HG03060 (cell line): ENCODE measurements around the gene BAZ2B.

Experiments used
- ATAC-seq: cut with Tn5 transposase; IDR thresholded peaks from one replicate; pipeline ENCODE4 v1.9.1; 2021; ENCODE audit warnings: low read depth, moderate number of reproducible peaks; ENCODE audit not compliant: unreplicated experiment

The BAZ2B gene

DNA sequence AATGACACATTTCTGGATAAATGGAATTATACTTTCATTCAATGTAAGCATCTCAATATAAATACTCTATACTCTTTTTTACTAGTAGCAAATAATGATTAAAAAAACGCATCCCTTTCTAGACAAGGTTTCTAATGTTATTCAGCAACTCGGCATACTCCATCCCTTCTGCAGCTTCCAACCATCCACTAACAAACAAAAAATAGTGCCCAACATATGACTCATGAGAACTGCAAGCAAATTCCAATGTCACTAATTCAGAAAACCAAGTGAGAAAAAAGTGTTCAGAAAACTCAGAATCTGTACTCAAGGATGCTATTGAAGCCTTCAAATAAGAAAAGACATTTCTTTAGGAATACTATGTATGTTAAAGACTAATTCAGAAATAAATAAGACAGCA, 140.0 kb downstream of the BAZ2B start:
- no peak for ATAC-seq

DNA sequence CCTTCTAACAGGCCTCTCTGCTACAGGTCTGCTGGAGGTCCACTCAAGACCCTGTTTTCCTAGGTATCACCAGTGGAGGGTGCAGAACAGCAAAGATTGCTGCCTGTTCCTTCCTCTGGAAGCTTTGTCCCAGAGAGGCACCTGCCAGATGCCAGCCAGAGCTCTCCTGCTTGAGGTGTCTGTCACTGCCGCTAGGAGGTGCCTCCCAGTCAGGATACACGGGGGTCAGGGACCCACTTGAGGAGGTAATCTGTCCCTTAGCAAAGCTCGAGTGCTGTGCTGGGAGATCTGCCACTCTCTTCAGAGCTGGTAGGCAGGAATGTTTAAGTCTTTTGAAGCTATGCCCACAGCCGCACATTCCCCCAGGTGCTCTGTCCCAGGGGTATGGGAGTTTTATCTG, 140.6 kb downstream of the BAZ2B start:
- ATAC-seq: no peak

DNA sequence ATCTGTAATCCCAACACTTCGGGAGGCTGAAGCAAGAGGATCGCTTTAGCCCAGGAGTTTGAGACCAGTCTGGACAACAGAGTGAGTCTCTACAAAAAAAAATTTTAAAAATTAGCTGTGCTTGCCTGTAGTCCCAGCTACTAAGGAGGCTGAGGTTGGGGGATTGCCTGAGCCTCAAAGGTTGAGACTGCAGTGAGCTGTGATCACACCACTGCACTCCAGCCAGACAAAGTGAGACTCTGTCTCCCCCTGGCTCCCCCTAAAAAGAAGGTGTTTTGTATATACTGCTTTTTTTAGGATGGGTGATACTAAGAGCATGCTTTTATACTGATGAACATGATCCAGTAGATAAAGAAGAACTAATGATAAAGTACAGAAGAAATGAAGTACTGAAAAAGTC, 145.0 kb downstream of the BAZ2B start:
- no peak for ATAC-seq

GRCh38 chr2:159468257-159468656, 148.1 kb downstream of the BAZ2B start:
- no peak for ATAC-seq

DNA sequence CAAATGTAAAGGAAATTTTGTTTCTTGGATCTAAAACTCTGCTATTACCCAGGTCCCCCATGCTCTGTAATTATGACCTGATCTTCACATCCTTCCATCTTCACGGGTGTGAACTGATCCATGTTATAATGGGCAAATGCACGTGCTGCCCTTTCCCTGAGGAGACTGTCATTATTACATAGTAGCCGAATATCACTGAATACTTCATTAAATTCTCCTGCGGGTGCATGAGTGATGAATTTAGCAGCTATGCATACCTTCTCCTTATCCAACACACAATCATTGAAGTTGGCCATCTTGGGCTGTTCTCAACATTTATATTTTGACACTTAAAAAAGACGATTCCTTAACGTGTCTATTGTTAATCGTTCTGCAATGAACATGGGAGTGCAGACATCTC, 153.4 kb downstream of the BAZ2B start:
- ATAC-seq: no peak

- no peak for ATAC-seq
These were observed 154.1 kb downstream of the BAZ2B start for GRCh38 chr2:159462201-159462785.

GRCh38 chr2:159461076-159461475, 155.3 kb downstream of the BAZ2B start:
- no peak for ATAC-seq

DNA sequence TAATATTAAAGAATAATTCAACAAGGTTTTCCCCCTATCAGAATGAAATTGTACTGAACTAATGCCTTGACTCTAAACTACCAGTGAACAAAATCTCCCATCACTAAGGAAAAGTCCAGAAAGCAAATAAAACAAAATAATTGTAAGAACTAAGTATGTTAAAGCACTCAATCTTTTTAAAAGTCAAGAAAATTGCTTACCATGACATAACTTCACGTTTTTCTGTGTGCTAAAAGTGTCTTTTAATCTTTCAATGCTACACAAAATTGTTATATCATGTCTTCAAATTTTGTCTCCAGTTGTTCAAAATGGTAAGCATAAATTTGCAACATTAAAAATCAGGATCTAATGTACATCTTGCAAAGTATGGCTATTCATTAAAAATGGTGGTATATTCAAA, 156.1 kb downstream of the BAZ2B start:
- ATAC-seq: no peak

DNA sequence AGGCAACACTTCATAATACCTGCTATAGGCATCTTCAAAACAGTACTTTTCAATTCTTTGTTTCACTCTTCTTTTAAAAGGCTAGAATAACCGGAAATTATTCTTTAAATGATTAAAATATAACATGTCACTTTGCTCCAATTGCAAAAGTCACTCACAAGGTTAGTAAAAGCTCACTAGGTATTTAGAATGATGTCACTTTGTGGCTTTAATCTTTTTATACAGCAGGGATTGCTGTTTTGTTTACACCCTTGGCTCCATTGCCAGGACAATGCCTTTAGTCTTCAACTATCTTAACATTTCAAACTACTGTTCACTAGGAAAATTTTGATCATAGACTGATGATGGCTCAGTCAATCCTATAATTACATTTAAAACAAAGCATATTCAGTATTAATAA, 157.1 kb downstream of the BAZ2B start:
- ATAC-seq: no peak

DNA sequence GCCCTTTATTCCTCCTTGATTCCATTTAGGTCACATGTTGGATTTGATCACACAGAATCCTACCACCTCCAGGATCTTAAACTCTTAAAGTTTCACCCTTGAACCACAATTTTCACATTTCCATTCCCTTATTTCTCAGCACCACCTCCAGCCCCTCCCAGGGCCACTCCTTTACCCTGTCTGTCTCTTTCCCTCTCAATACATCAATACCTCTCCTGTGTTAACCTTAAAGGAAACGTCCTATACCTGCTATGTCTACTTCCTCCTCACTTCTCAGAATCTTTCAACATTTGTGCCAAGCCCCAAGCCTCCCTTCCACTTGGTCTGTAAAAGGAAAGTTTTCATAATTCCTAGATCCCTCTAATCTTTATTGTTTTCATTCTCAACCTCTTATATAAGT, 158.8 kb downstream of the BAZ2B start:
- no peak for ATAC-seq

DNA sequence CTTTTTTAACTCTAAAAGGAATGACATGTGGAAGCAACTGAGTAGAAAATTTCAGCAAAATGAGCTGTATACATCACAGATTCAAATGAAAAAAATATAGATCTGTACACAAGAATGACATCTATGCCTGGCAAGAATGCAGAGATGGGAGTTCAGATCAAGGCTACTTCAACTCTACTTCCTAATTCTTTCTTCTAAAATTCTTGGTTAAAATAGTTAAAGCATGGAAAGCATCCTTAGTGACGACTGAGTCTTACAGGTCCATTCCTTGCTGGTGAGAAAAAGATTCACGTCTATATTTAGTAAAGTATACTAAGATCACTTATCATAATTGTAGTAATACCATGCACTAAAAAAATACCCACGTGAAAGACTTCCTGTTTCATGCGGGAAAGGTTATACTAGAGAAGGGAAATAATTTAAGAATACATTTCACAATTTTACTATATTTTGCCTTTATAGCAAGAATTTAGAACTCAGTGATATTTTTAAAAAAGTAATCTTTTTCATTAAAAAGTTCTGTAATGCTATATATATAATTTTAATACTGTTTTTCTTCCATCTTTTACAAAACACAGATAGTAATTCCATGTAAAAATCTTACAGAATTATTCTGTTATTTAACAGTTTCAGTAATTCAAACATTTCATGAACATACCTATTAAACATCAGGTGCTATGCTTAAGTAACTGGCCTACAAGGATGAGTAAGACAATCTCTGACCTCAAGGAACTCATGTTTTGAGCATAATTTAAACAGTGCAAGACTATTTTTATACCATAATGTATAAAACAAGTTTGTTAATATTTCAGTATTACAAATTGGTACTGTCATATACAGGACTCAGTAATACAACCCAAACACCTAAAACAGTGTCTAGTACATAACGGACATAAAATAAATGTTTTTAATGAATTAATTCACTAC, 159.6 kb downstream of the BAZ2B start:
- ATAC-seq: no peak

GRCh38 chr2:159455330-159455918, 160.9 kb downstream of the BAZ2B start:
- no peak for ATAC-seq

DNA sequence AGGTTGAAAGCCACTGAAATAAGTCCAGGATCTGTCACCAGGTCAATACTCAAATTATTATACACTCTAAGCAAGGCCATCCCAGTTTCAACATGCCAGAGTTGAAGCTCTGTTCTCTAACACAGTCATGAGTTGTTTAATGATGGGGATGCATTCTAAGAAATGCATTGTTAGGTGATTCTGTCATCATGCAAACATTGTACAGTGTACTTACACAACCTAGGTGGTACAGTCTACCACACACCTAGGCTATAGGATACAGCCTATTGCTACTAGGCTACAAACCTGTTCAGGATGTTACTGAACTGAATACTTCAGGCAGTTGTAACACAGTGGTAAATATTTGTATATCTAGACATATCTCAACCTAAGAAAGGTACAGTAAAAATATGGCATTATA, 162.2 kb downstream of the BAZ2B start:
- no peak for ATAC-seq

GRCh38 chr2:159450180-159450579, 166.2 kb downstream of the BAZ2B start:
- no peak for ATAC-seq

DNA sequence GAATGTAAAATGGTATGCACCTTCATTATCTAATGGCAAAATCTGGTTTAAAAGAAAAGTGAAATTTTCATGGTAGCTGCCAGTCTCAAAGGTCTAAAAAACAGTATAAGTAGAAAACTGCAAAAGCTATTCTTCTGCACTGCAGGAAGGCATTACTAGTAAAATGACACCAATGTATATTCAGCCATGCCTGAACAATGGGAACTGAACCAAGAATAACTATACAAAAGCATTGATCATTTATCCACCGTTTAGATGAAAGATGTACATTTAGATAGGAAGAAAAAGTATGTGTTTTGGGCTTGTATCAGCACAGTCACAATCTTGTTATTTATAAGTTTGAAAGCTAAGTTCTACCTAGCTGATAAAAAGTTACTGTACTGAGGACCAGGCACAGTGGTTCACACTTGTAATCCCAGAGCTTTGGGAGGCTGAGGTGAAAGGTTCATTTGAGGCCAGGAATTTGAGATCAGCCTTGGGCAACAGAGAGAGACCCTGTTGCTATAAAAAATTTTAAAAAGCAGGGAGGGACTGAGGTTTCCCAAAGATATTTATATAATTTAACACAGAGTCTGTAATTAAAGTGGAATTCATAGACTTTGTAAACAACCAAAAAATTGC, 166.7 kb downstream of the BAZ2B start:
- no peak for ATAC-seq

DNA sequence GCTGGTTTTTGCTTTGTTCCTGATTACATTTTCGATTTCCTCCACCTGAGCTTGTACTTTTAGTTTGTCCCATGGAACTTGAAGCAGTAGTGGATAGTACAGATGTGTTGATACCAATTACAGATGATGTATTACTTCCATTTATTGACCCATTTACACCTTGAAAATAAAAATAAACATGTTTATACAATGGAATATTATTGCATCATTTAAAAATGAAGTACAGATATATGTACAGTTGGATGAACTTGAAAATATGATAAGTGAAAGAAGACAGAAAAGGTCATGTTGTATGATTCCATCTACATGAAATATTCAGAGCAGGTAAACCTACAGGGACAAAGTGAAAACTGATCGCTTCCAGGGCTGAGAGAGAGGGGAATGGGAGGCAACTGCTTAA, 169.5 kb downstream of the BAZ2B start:
- ATAC-seq: no peak

DNA sequence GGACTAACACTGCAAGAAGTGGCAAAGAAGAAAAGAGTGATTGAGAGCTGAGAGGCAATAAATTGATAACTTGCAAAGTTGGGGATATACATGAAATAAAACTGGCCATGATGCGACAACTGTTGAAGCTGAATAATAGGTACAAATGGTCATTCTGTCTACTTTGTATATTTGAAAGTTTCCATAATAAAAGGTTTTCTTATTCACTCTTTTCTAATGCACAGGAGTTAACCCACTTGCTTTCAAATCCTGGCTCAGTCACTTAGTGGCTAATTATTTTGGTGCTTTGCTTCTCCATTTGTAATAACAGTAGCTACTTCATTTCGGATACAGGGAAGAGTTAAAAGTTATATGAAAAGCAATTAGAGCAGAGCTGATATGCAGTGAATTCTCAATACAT, 170.1 kb downstream of the BAZ2B start:
- ATAC-seq: no peak

- ATAC-seq: no peak
These were observed 171.0 kb downstream of the BAZ2B start for GRCh38 chr2:159445307-159445706.

GRCh38 chr2:159444754-159445153, 171.6 kb downstream of the BAZ2B start:
- no peak for ATAC-seq

DNA sequence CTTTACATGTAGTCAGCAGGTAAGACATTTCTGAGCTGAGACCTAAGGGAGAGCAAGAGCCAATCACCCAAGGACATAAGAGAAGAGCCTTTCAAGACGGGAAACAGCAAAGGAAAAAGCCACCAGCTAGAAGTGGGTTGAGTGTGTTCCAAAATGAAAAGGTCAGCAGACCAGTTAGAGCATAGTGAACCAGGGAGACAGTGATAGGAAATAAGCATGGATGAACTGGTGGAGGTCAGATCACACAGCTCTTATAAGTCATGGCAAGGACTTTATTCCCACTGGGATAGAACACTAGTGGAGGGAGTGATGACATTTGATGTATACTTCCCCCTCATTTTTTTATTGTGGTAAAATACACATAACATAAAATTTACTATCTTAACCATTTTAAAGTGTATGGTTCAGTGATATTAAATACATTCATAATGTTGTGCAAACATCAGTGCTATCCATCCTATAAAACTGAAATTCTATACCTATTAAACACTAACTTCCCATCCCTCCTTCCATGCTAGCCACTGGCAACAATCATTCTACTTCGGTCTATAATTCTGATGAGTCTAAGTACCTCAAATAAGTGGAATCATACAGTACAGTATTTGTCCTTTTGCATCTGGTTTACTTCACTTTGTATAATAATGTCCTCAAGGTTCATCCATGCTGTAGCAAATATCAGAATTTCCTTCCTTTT, 174.0 kb downstream of the BAZ2B start:
- no peak for ATAC-seq

DNA sequence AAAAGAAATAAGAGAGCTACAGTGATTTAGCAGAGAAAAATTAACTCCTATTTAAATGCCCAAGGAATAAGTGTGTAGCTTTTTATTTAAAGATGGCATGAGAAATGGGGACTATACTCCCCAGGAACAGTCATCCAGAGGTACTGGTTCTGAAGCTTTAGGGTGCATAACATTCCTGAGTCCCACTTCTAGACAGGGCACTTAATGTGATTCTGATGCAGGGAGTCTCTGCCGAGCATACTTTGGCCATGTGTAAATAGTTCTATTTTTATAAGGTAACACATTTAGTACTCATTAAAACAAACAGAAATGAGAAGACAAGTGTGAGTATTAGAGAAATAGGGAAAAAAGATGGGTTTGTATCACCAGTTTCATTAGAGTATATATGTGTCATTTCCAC, 175.2 kb downstream of the BAZ2B start:
- no peak for ATAC-seq
